ENCODE data around the gene C4BPB. TPM values are rescaled to one million over a fixed set of nuclear protein-coding genes. Genes with fewer than 3 reads are reported as not detected.

Gene C4BPB
- total and polyA plus RNA-seq, 2 of the 8 experiments (the other 6 are each of a cell fraction or from before 2014, with no cell fraction given): not detected

GRCh38 chr1:207050480-207051190, 38.0 kb upstream of the C4BPB start (continued):
- no peak for TF ChIP-seq CHD7 (IDR thresholded peaks at IDR 0.05; ENCODE audit: insufficient replicate concordance, low read length)
- TF ChIP-seq E2F6 (IDR thresholded peaks at IDR 0.05): no peak
- TF ChIP-seq EZH2 (IDR thresholded peaks at IDR 0.05; ENCODE audit: low read depth, low read length, severe bottlenecking): no peak
- TF ChIP-seq POU5F1 (IDR thresholded peaks at IDR 0.05; ENCODE audit: low read depth, low read length): no peak

All from H1 (cell line).